SJSA1 (cell line): ENCODE data around the gene ZNF628. TPM values are rescaled to one million over a fixed set of nuclear protein-coding genes. Genes with fewer than 3 reads are reported as not detected.

Experiments
- DNase-seq, 2 experiments: peaks; one replicate each; pipeline ENCODE4 v3.0.0-alpha.2; 2015 to 2020; ENCODE audit warnings: low spot score in 2 of 2, low read depth in 1 of 2
- H3K27ac ChIP-seq: fragments of 250-450 bp; sonication (Bioruptor Pico); 2 replicates; pipeline ENCODE4 v1.5.1; 2020; ENCODE audit warnings: mild to moderate bottlenecking, moderate library complexity
- H3K27me3 ChIP-seq: fragments of 250-450 bp; sonication (Bioruptor Pico); replicated peaks from 2 replicates; pipeline ENCODE4 v1.5.1; 2020; ENCODE audit warnings: mild to moderate bottlenecking, moderate library complexity
- H3K36me3 ChIP-seq: fragments of 250-450 bp; sonication (Bioruptor Pico); 2 replicates; pipeline ENCODE4 v1.5.1; 2020; ENCODE audit warnings: mild to moderate bottlenecking
- H3K4me1 ChIP-seq: fragments of 250-450 bp; sonication (Bioruptor Pico); replicated peaks from 2 replicates; pipeline ENCODE4 v1.6.1; 2021; ENCODE audit warnings: mild to moderate bottlenecking
- H3K4me3 ChIP-seq: fragments of 250-450 bp; sonication (Bioruptor Pico); 2 replicates; pipeline ENCODE4 v1.5.1; 2020; ENCODE audit warnings: mild to moderate bottlenecking
- H3K9me3 ChIP-seq: fragments of 250-450 bp; sonication (Bioruptor Pico); replicated peaks from 2 replicates; pipeline ENCODE4 v1.5.1; 2020; ENCODE audit warnings: mild to moderate bottlenecking
- total RNA-seq: library from RNA; depleted of rRNA; stranded (reverse); fragments of >200 nt; shearing (Covaris generic); gene quantifications from 2 replicates; pipeline ENCODE4 v1.2.3, GENCODE V29; 2014

Gene ZNF628
- total RNA-seq, 1 experiment from 2014 or later, result 4.1 TPM

- DNase-seq, result no peak
- no peak overlapping the region for H3K4me3 ChIP-seq
- H3K27ac ChIP-seq, result no peak overlapping the region
- H3K36me3 ChIP-seq, result peaks cover 17% of the 10 kb centered on the region
- no peaks in the 10 kb centered on the region for H3K27me3 ChIP-seq
- peaks cover 28% of the 10 kb centered on the region for H3K4me1 ChIP-seq
- H3K9me3 ChIP-seq, result no peaks in the 10 kb centered on the region
Observed at GRCh38 chr19:55479045-55479444, 2.6 kb downstream of the ZNF628 start.

GRCh38 chr19:55479451-55480230 lies 3.2 kb downstream of the ZNF628 start:
- H3K36me3 ChIP-seq, result peaks cover 20% of the 10 kb centered on the region
- H3K4me3 ChIP-seq, result no peak overlapping the region
- H3K9me3 ChIP-seq, result no peaks in the 10 kb centered on the region
- DNase-seq, result no peak
- no peak overlapping the region for H3K27ac ChIP-seq
- H3K4me1 ChIP-seq, result peaks cover 29% of the 10 kb centered on the region
- H3K27me3 ChIP-seq, result no peaks in the 10 kb centered on the region

- Histone ChIP-seq H3K27ac (no peak overlapping the region), H3K4me3 (no peak overlapping the region), H3K9me3 (no peaks in the 10 kb centered on the region; the same call in 1 of the 2 replicates), H3K4me1 (peaks cover 26% of the 10 kb centered on the region), H3K36me3 (peaks cover 28% of the 10 kb centered on the region), H3K27me3 (no peaks in the 10 kb centered on the region)
- DNase-seq, result no peak
Observed at GRCh38 chr19:55481148-55481793, 4.9 kb downstream of the ZNF628 start.

- H3K27ac ChIP-seq, result no peak overlapping the region
- peaks cover 28% of the 10 kb centered on the region for H3K36me3 ChIP-seq
- H3K4me1 ChIP-seq, result peaks cover 31% of the 10 kb centered on the region
- H3K4me3 ChIP-seq, result no peak overlapping the region
- no peaks in the 10 kb centered on the region for H3K27me3 ChIP-seq
- no peaks in the 10 kb centered on the region; the same call in 1 of the 2 replicates for H3K9me3 ChIP-seq
- no peak for DNase-seq
Observed at GRCh38 chr19:55481794-55482155, 5.4 kb downstream of the ZNF628 start.

DNA sequence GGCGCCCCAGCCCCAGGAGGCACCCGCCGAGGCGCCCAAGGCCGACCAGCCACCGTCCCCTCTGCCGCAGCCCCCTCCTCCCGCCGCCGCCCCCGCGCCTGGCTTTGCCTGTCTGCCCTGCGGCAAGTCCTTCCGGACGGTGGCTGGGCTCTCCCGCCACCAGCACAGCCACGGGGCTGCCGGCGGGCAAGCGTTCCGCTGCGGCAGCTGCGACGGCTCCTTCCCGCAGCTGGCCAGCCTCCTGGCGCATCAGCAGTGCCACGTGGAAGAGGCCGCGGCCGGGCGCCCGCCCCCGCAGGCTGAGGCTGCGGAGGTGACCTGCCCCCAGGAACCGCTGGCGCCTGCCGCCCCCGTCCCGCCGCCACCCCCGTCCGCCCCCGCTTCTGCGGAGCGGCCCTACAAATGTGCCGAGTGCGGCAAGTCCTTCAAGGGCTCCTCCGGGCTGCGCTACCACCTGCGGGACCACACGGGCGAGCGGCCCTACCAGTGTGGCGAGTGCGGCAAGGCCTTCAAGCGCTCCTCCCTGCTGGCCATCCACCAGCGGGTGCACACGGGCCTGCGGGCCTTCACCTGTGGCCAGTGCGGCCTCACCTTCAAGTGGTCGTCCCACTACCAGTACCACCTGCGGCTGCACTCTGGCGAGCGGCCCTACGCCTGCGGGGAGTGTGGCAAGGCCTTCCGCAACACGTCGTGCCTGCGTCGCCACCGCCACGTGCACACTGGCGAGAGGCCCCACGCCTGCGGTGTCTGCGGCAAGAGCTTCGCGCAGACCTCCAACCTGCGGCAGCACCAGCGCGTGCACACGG lies 5.9 kb downstream of the ZNF628 start:
- Histone ChIP-seq H3K36me3 (peaks cover 28% of the 10 kb centered on the region), H3K27ac (no peak overlapping the region), H3K4me3 (no peak overlapping the region), H3K9me3 (no peaks in the 10 kb centered on the region; the same call in 1 of the 2 replicates), H3K4me1 (peaks cover 35% of the 10 kb centered on the region), H3K27me3 (no peaks in the 10 kb centered on the region)
- no peak for DNase-seq

GRCh38 chr19:55482967-55483705 lies 6.7 kb downstream of the ZNF628 start:
- Histone ChIP-seq H3K27ac (no peak overlapping the region), H3K4me1 (peaks cover 35% of the 10 kb centered on the region), H3K4me3 (no peak overlapping the region), H3K36me3 (peaks cover 28% of the 10 kb centered on the region), H3K27me3 (no peaks in the 10 kb centered on the region), H3K9me3 (no peaks in the 10 kb centered on the region; the same call in 1 of the 2 replicates)
- no peak for DNase-seq

GRCh38 chr19:55483706-55484592 lies 7.5 kb downstream of the ZNF628 start:
- Histone ChIP-seq H3K36me3 (peaks cover 28% of the 10 kb centered on the region), H3K27ac (no peak overlapping the region), H3K27me3 (no peaks in the 10 kb centered on the region), H3K9me3 (no peaks in the 10 kb centered on the region; the same call in 1 of the 2 replicates), H3K4me1 (peaks cover 35% of the 10 kb centered on the region), H3K4me3 (no peak overlapping the region)
- no peak for DNase-seq

GRCh38 chr19:55484593-55485438 lies 8.4 kb downstream of the ZNF628 start, which contains the start of gene NAT14:
Gene NAT14 (plus strand): TSS chr19:55485188. CDS start chr19:55485709, 521 bp downstream.
- Histone ChIP-seq H3K4me3 (peak within 1 kb of the TSS; percentile 55), H3K27me3 (no peaks in the 10 kb centered on the region), H3K27ac (peak within 1 kb of the TSS; percentile 46), H3K36me3 (peaks cover 28% of the 10 kb centered on the region), H3K4me1 (peaks cover 35% of the 10 kb centered on the region), H3K9me3 (no peaks in the 10 kb centered on the region; the same call in 1 of the 2 replicates)
- peak; percentile 67 for DNase-seq

DNA sequence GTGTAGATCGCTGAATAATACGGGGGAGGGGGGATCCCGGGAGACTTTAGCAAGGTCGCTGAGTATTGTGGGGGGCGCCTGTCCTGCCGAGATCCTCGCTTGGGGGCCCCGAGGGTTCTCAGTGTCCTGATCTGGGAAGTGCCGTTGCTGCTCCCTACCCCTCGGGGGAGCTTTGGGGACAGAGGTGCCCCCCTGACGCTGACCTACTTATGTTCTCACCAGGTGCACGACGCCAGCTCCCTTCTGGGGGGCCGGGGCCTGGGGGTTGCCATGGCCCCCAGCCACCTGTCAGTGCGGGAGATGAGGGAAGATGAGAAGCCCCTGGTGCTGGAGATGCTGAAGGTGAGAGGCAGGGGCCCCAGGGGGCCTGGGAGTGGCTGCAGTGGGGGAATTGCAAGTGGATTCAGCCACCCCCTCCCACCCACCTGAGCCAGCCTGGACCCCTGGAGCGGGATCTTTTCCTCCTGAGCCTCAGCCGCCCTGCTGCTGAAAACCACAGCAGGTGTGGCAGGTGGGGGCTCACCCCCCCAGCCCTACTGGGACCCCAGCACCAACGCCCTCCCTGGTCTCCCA lies 9.1 kb downstream of the ZNF628 start:
- H3K4me1 ChIP-seq, result peaks cover 35% of the 10 kb centered on the region
- H3K4me3 ChIP-seq, result peak overlapping the region; percentile 55
- H3K9me3 ChIP-seq, result no peaks in the 10 kb centered on the region; the same call in 1 of the 2 replicates
- peak overlapping the region; percentile 46 for H3K27ac ChIP-seq
- H3K27me3 ChIP-seq, result no peaks in the 10 kb centered on the region
- peaks cover 28% of the 10 kb centered on the region for H3K36me3 ChIP-seq
- DNase-seq, result no peak

- peaks cover 35% of the 10 kb centered on the region for H3K4me1 ChIP-seq
- no peak overlapping the region for H3K27ac ChIP-seq
- peak overlapping the region; percentile 55; the same call in 1 of the 2 replicates for H3K4me3 ChIP-seq
- H3K36me3 ChIP-seq, result peaks cover 27% of the 10 kb centered on the region
- H3K27me3 ChIP-seq, result no peaks in the 10 kb centered on the region
- no peaks in the 10 kb centered on the region; the same call in 1 of the 2 replicates for H3K9me3 ChIP-seq
- no peak for DNase-seq
Observed at GRCh38 chr19:55486043-55486970, 9.9 kb downstream of the ZNF628 start.
